K562 (cell line): Measurements from ENCODE around the gene ORAI3. TPM values are rescaled to one million over a fixed set of nuclear protein-coding genes. Genes with fewer than 3 reads are reported as not detected.
A peak's percentile ranks its signal among the peaks of the same experiment; 100 is the strongest.

Experiments used
- ATAC-seq: fragments of 200-7000 bp; cut with Tn5 transposase; 3 replicates; pipeline ENCODE4 v1.9.1; 2020; ENCODE audit warnings: moderate library complexity
- BruUV-seq: library from RNA; stranded (reverse); fragments of 400-500 nt; replicated peaks from 2 replicates; lab custom pipeline; 2021; lab: Mats Ljungman, UMichigan
- CTCF ChIA-PET: fragments of 300-600 bp; formaldehyde crosslinking; extraction: SDS; loops from one replicate; lab custom pipeline; 2021; ENCODE audit warnings: low intra/inter-chr PET ratio; lab: Yijun Ruan, JAX
- POLR2A ChIA-PET: fragments of 300-600, 350-650 bp; sonication (Branson Sonifier 250); formaldehyde crosslinking; extraction: SDS; loops from one replicate; lab custom pipeline; 2021; ENCODE audit warnings: antibody characterized with exemption, inconsistent platforms; lab: Yijun Ruan, JAX
- DNase-seq, 4 experiments: peaks; one replicate each; pipeline versions ENCODE4 v3.0.0 to v3.0.0-alpha.2; 2011 to 2018; ENCODE audit warnings: low spot score in 3 of 4, mixed read lengths in 3 of 4; ENCODE audit errors: extremely low read depth in 1 of 4
- FAIRE-seq: peaks from 2 replicates; lab custom pipeline; 2011; peaks lifted over from hg19 to GRCh38; lab: Jason Lieb, UNC
- H2AFZ ChIP-seq: 2 replicates; pipeline ENCODE4 v1.6.0; 2011; ENCODE audit warnings: low read depth, low read length, control low read depth, inconsistent platforms
- H3K27ac ChIP-seq: fragments of 200-600 bp; 3 replicates; pipeline ENCODE4 v1.8.0; 2011; ENCODE audit warnings: low read depth, mild to moderate bottlenecking, control low read depth, inconsistent platforms, low read length, moderate library complexity, mixed read lengths; ENCODE audit errors: extremely low read depth
- H3K27me3 ChIP-seq, 2 experiments: fragments of 300-600 bp in 1 of 2; 2 replicates in 1 of 2; 3 replicates in 1 of 2; pipeline versions ENCODE4 v1.6.0 to v1.8.0; 2011; ENCODE audit warnings: inconsistent platforms in 2 of 2, low read length in 2 of 2, mild to moderate bottlenecking in 1 of 2, mixed read lengths in 1 of 2, moderate library complexity in 1 of 2; ENCODE audit not compliant: control insufficient read depth in 2 of 2, insufficient read depth in 2 of 2
- H3K36me3 ChIP-seq: fragments of 300-600 bp; 3 replicates; pipeline ENCODE4 v1.8.0; 2011; ENCODE audit warnings: mild to moderate bottlenecking, low read length, inconsistent platforms; ENCODE audit not compliant: control insufficient read depth, insufficient read depth
- H3K4me1 ChIP-seq, 2 experiments: fragments of 200-600 bp in 1 of 2; replicated peaks in 1 of 2; 2 replicates in 1 of 2; 3 replicates in 1 of 2; pipeline versions ENCODE4 v1.5.1 to v1.8.0; 2011; ENCODE audit warnings: inconsistent platforms in 2 of 2, low read length in 2 of 2, mild to moderate bottlenecking in 1 of 2, mixed read lengths in 1 of 2, moderate library complexity in 1 of 2; ENCODE audit not compliant: control insufficient read depth in 2 of 2, insufficient read depth in 2 of 2
- H3K4me2 ChIP-seq: 2 replicates; pipeline ENCODE4 v1.6.1; 2011; ENCODE audit warnings: low read length, control low read depth, inconsistent platforms, mixed read lengths; ENCODE audit not compliant: insufficient read depth
- H3K4me3 ChIP-seq: fragments of 200-600 bp; sonication (generic), shearing (Covaris generic); 2 replicates; pipeline ENCODE4 v1.5.1; 2016; ENCODE audit warnings: control low read depth, inconsistent platforms
- H3K79me2 ChIP-seq: fragments of 200-600 bp; 3 replicates; pipeline ENCODE4 v1.8.0; 2011; ENCODE audit warnings: low read length, inconsistent platforms; ENCODE audit not compliant: control insufficient read depth, insufficient read depth
- H3K9ac ChIP-seq, 2 experiments: 2 replicates each; pipeline versions ENCODE4 v1.6.0 to v1.6.1; 2011; ENCODE audit warnings: low read depth in 2 of 2, low read length in 2 of 2, control low read depth in 1 of 2, inconsistent platforms in 1 of 2, mild to moderate bottlenecking in 1 of 2, mixed read lengths in 1 of 2; ENCODE audit not compliant: insufficient read depth in 1 of 2
- H3K9me1 ChIP-seq: one replicate; pipeline ENCODE4 v1.6.0; 2011; ENCODE audit warnings: inconsistent platforms, mild to moderate bottlenecking, low read length, moderate library complexity; ENCODE audit not compliant: control insufficient read depth, insufficient read depth
- H3K9me3 ChIP-seq: replicated peaks from 2 replicates; pipeline ENCODE4 v1.5.1; 2011; ENCODE audit warnings: low read depth, low read length, inconsistent platforms; ENCODE audit not compliant: control insufficient read depth, insufficient read depth
- H4K20me1 ChIP-seq: replicated peaks from 2 replicates; pipeline ENCODE4 v1.6.1; 2011; ENCODE audit warnings: low read length, inconsistent platforms, mixed read lengths; ENCODE audit not compliant: control insufficient read depth, insufficient read depth
- POLR2G ChIP-seq: fragments of 200-400 bp; formaldehyde crosslinking; IDR thresholded peaks from 2 replicates; pipeline ENCODE4 v1.6.1; 2017; ENCODE audit warnings: low read depth, mild to moderate bottlenecking, antibody characterized with exemption, low read length, moderate library complexity
- PPARD ChIP-seq: fragments of 250-450 bp; sonication (Bioruptor Pico); IDR thresholded peaks from 2 replicates; pipeline ENCODE4 v1.8.0; 2022; ENCODE audit warnings: inconsistent platforms, mild to moderate bottlenecking, moderate library complexity
- RAD21 ChIP-seq, 2 experiments: fragments of 250-450 bp in 1 of 2; fragments of 450-650 bp in 1 of 2; sonication (Bioruptor Pico) in 1 of 2; formaldehyde crosslinking in 1 of 2; IDR thresholded peaks in 1 of 2; conservative IDR thresholded peaks in 1 of 2; 2 replicates each; pipeline versions ENCODE4 v1.4.0 to v1.8.0; 2020 to 2022; ENCODE audit warnings: mild to moderate bottlenecking in 2 of 2, moderate library complexity in 1 of 2
- RBFOX2 ChIP-seq: fragments of 200-400 bp; formaldehyde crosslinking; IDR thresholded peaks from 2 replicates; pipeline ENCODE4 v1.6.1; 2017; ENCODE audit warnings: low read depth, mild to moderate bottlenecking, low read length, moderate library complexity
- USF2 ChIP-seq: sonication (generic); formaldehyde crosslinking; IDR thresholded peaks from 2 replicates; pipeline ENCODE4 v1.5.0; 2020; ENCODE audit warnings: missing genetic modification reagents
- ZBTB43 ChIP-seq: sonication (generic); formaldehyde crosslinking; IDR thresholded peaks from 2 replicates; pipeline ENCODE4 v1.8.0; 2023; ENCODE audit warnings: mild to moderate bottlenecking, missing genetic modification reagents
- ZFX ChIP-seq: sonication (generic); formaldehyde crosslinking; IDR thresholded peaks from 2 replicates; pipeline ENCODE4 v1.8.0; 2022; ENCODE audit warnings: mild to moderate bottlenecking, missing genetic modification reagents, moderate library complexity
- WGBS: fragments of 100-300 bp; shearing (Covaris generic); methylation state at CpG from one replicate; pipeline ENCODE4 v1.1.6; 2016; ENCODE audit warnings: low coverage, mixed read lengths; ENCODE audit not compliant: insufficient coverage; ENCODE audit errors: missing lambda C conversion rate; 5-methylcytosine and 5-hydroxymethylcytosine counted together
- in situ Hi-C: fragments of 300-500 bp; cut with MboI; formaldehyde crosslinking; loops from 4 replicates; pipeline ENCODE4 v1.15.0; 2018; ENCODE audit warnings: inconsistent platforms, mixed read lengths
- intact Hi-C: fragments of 100-400 bp; cut with micrococcal nuclease; formaldehyde crosslinking; loops from 2 replicates; pipeline ENCODE4 v1.14.2; 2022
- polyA plus RNA-seq, 8 experiments: library from polyadenylated mRNA; depleted of rRNA in 4 of 8; stranded (reverse) in 5 of 8; unstranded in 3 of 8; fragments of >200 nt; fragmentation: Nextera tagmentation in 2 of 8; fragmentation: Illumina TruSeq in 1 of 8; extraction: Ambion mirVana in 2 of 8; extraction: Trizol in 1 of 8; gene quantifications; 2 replicates each; pipeline versions ENCODE4 v1.2.1 to v1.2.3, GENCODE V29; 2011 to 2014; ENCODE audit warnings: inconsistent platforms in 1 of 8, missing spikeins in 1 of 8
- total RNA-seq, 7 experiments: library from RNA; depleted of rRNA in 6 of 7; stranded (reverse); fragments of >200 nt in 6 of 7; fragmentation: Illumina TruSeq in 2 of 7; extraction: Trizol in 2 of 7; gene quantifications; 2 replicates each; pipeline versions ENCODE4 v1.2.1 to v1.2.3, GENCODE V29; 2011 to 2021; ENCODE audit warnings: low replicate concordance in 1 of 7

The ORAI3 gene
- total and polyA plus RNA-seq, 9 of the 15 experiments (the other 6 are each of a cell fraction or from before 2014, with no cell fraction given), result 4.9 to 23.3 (median 14.1) TPM

GRCh38 chr16:30989469-30990047 is 40.7 kb downstream of the ORAI3 start:
- Histone ChIP-seq H3K79me2 (peaks cover 15% of the 10 kb centered on the region), H3K27ac (no peak overlapping the region), H3K4me2 (no peak overlapping the region), H2AFZ (no peak overlapping the region), H4K20me1 (no peaks in the 10 kb centered on the region), H3K27me3 (no peaks in the 10 kb centered on the region), H3K9ac (no peak overlapping the region), H3K4me3 (no peak overlapping the region), H3K36me3 (peaks cover 22% of the 10 kb centered on the region; the same call in 1 of the 3 replicates), H3K9me1 (no peaks in the 10 kb centered on the region), H3K9me3 (no peaks in the 10 kb centered on the region), H3K4me1 (peaks cover 24 to 66% of the 10 kb centered on the region in 2 experiments)
- DNase-seq (no peak), ATAC-seq (no peak), FAIRE-seq (no peak)
- intact Hi-C loops, result loop anchor here (5.0 to 10.0 kb wide), 4 partner anchors 43 to 305 kb away; partner anchors contain the start of genes STX4, ZNF646 and ZNF668
- BruUV-seq, result no TSS peak
- ChIA-PET CTCF (no interaction called here), POLR2A (interaction anchor here (1.0 kb wide), 1 partner anchor 239 kb away, joined by 6 read pairs; no protein-coding TSS in a partner anchor)
- in situ Hi-C loops, result loop anchor here (10.0 to 25.0 kb wide), 3 partner anchors 305 to 448 kb away; partner anchors contain the start of genes COX6A2 and ZNF843
- WGBS, result 65% methylated on average over 7 of the region's 23 CpGs
- TF ChIP-seq ZBTB43 (CRISPR knock-in tag) (no peak), POLR2G (peak; percentile 67), USF2 (CRISPR knock-in tag) (no peak), ZFX (no peak), RBFOX2 (0 out of 2 replicates have a peak, but pooled peaks have one; percentile 29), RAD21 (CRISPR knock-in tag; conservative IDR thresholded peaks at IDR 0.05 in 1 of 2, IDR thresholded peaks at IDR 0.05 in 1 of 2) (no peak), PPARD (no peak)
